HEK293 (cell line): ENCODE measurements around the gene SLC7A1.

Experiments used
- ATF2 ChIP-seq: fragments of 450-650 bp; formaldehyde crosslinking; IDR thresholded peaks from 2 replicates; pipeline ENCODE4 v1.5.1; 2016; ENCODE audit warnings: missing biosample characterization, missing genetic modification characterization, low read depth
- BCL11A ChIP-seq: fragments of 450-650 bp; formaldehyde crosslinking; IDR thresholded peaks from 2 replicates; pipeline ENCODE4 v1.5.1; 2016; ENCODE audit warnings: low read depth, missing biosample characterization, missing genetic modification characterization
- CTCF ChIP-seq: fragments of 450-650 bp; formaldehyde crosslinking; IDR thresholded peaks from 2 replicates; pipeline ENCODE4 v1.5.1; 2016; ENCODE audit warnings: missing biosample characterization, missing genetic modification characterization
- PRDM10 ChIP-seq: fragments of 450-650 bp; formaldehyde crosslinking; IDR thresholded peaks from 2 replicates; pipeline ENCODE4 v1.5.1; 2016; ENCODE audit warnings: missing biosample characterization, missing genetic modification characterization
- REPIN1 ChIP-seq: fragments of 450-650 bp; formaldehyde crosslinking; IDR thresholded peaks from 2 replicates; pipeline ENCODE4 v1.5.1; 2017; ENCODE audit warnings: missing biosample characterization, missing genetic modification characterization, low read depth
- SCRT2 ChIP-seq: fragments of 450-650 bp; formaldehyde crosslinking; IDR thresholded peaks from 2 replicates; pipeline ENCODE4 v1.5.1; 2016; ENCODE audit warnings: missing biosample characterization, missing genetic modification characterization
- YY1 ChIP-seq: fragments of 450-650 bp; formaldehyde crosslinking; IDR thresholded peaks from 2 replicates; pipeline ENCODE4 v1.5.1; 2018; ENCODE audit warnings: missing biosample characterization, missing genetic modification characterization
- ZBTB26 ChIP-seq: fragments of 450-650 bp; formaldehyde crosslinking; optimal IDR thresholded peaks from 2 replicates; pipeline ENCODE3; 2016; ENCODE audit warnings: missing biosample characterization, mild to moderate bottlenecking, missing genetic modification characterization
- ZFHX2 ChIP-seq: fragments of 450-650 bp; formaldehyde crosslinking; conservative IDR thresholded peaks from 2 replicates; pipeline ENCODE4 v1.5.1; 2016; ENCODE audit warnings: missing biosample characterization, missing genetic modification characterization
- ZFP3 ChIP-seq: fragments of 450-650 bp; formaldehyde crosslinking; IDR thresholded peaks from 2 replicates; pipeline ENCODE4 v1.5.1; 2016; ENCODE audit warnings: low read depth, missing biosample characterization, missing genetic modification characterization
- ZNF18 ChIP-seq: fragments of 450-650 bp; formaldehyde crosslinking; IDR thresholded peaks from 2 replicates; pipeline ENCODE4 v1.5.1; 2016; ENCODE audit warnings: missing biosample characterization, missing genetic modification characterization
- ZNF274 ChIP-seq, 2 experiments: fragments of 200-500 bp in 1 of 2; fragments of 450-650 bp in 1 of 2; sonication (Bioruptor generic) in 1 of 2; formaldehyde crosslinking in 1 of 2; IDR thresholded peaks; 2 replicates each; pipeline versions ENCODE4 v1.5.1 to v1.6.1; 2014 to 2016; ENCODE audit warnings: borderline replicate concordance in 1 of 2, inconsistent platforms in 1 of 2, low read length in 1 of 2, missing biosample characterization in 1 of 2, missing genetic modification characterization in 1 of 2
- ZNF280C ChIP-seq: fragments of 450-650 bp; formaldehyde crosslinking; IDR thresholded peaks from 2 replicates; pipeline ENCODE4 v1.5.1; 2016; ENCODE audit warnings: missing biosample characterization, missing genetic modification characterization
- ZNF777 ChIP-seq: fragments of 450-650 bp; formaldehyde crosslinking; IDR thresholded peaks from 2 replicates; pipeline ENCODE4 v1.5.1; 2017; ENCODE audit warnings: missing biosample characterization, missing genetic modification characterization, borderline replicate concordance

- TF ChIP-seq REPIN1 (no peak), ZBTB26 (tag by site-specific recombination) (no peak), CTCF (no peak), ZNF18 (no peak), ZNF280C (tag by site-specific recombination) (no peak), SCRT2 (tag by site-specific recombination) (no peak), PRDM10 (tag by site-specific recombination) (no peak), ZNF274 (IDR thresholded peaks at IDR 0.05; ENCODE audit: low read length) (no peak), ZNF274 (tag by site-specific recombination; IDR thresholded peaks at IDR 0.05; ENCODE audit: borderline replicate concordance) (no peak), ZNF777 (no peak), ZFHX2 (no peak), ATF2 (tag by site-specific recombination) (no peak), YY1 (tag by site-specific recombination) (no peak), ZFP3 (tag by site-specific recombination) (no peak), BCL11A (no peak)
Observed at GRCh38 chr13:29484236-29484635, 111.3 kb downstream of the SLC7A1 start.
